ENCODE results near the gene AGAP1.

- no peak for TF ChIP-seq REST (IDR thresholded peaks at IDR 0.05; ENCODE audit: insufficient read depth in 1 of 2, low read depth in 2 of 2, low read length in 2 of 2)
- TF ChIP-seq POLR2AphosphoS5 (IDR thresholded peaks at IDR 0.05; ENCODE audit: low read depth, low read length): no peak
These were observed 140.8 kb downstream of the AGAP1 start for GRCh38 chr2:235634435-235635158.
